Measurements from ENCODE around the gene CDC20. TPM values are rescaled to one million over a fixed set of nuclear protein-coding genes. Genes with fewer than 3 reads are reported as not detected.

Gene CDC20
- total and polyA plus RNA-seq, 2 donors = 14.1 to 68.1 TPM

- 94% methylated on average over 1 of the region's 1 CpG for WGBS
- Histone ChIP-seq H3K4me3 (ENCODE audit: low read length in 2 of 2) (no peak overlapping the region), H3K27me3 (ENCODE audit: control insufficient read depth in 2 of 2, insufficient read depth in 1 of 2, low read length in 1 of 2) (peaks cover 0 to 5% of the 10 kb centered on the region in 2 donors), H3K27ac (ENCODE audit: low read depth in 1 of 2, low read length in 1 of 2) (no peak overlapping the region), H3K36me3 (ENCODE audit: control insufficient read depth in 2 of 2, insufficient read depth in 2 of 2, low read length in 1 of 2) (no peaks in the 10 kb centered on the region), H3K4me1 (ENCODE audit: control insufficient read depth in 2 of 2, insufficient read depth in 2 of 2, low read length in 2 of 2) (peaks cover 0 to 10% of the 10 kb centered on the region in 2 donors), H3K9me3 (ENCODE audit: control insufficient read depth in 2 of 2, insufficient read depth in 1 of 2, low read length in 1 of 2) (no peaks in the 10 kb centered on the region)
- DNase-seq (ENCODE audit: low read depth in 6 of 9, low spot score in 9 of 9) = no peak
Observed at GRCh38 chr1:43350976-43351375, 7.8 kb upstream of the CDC20 start.

GRCh38 chr1:43351421-43352350 is 7.1 kb upstream of the CDC20 start:
- no peaks in the 10 kb centered on the region for H3K36me3 ChIP-seq (ENCODE audit: control insufficient read depth in 2 of 2, insufficient read depth in 2 of 2, low read length in 1 of 2)
- no peak overlapping the region for H3K4me3 ChIP-seq (ENCODE audit: low read length in 2 of 2)
- 93% methylated on average over 10 of the region's 10 CpGs for WGBS
- DNase-seq (ENCODE audit: low read depth in 6 of 9, low spot score in 9 of 9) = no peak
- no peaks in the 10 kb centered on the region for H3K9me3 ChIP-seq (ENCODE audit: control insufficient read depth in 2 of 2, insufficient read depth in 1 of 2, low read length in 1 of 2)
- H3K27me3 ChIP-seq (ENCODE audit: control insufficient read depth in 2 of 2, insufficient read depth in 1 of 2, low read length in 1 of 2) = peaks cover 0 to 5% of the 10 kb centered on the region in 2 donors
- H3K4me1 ChIP-seq (ENCODE audit: control insufficient read depth in 2 of 2, insufficient read depth in 2 of 2, low read length in 2 of 2) = peaks cover 0 to 10% of the 10 kb centered on the region in 2 donors
- no peak overlapping the region for H3K27ac ChIP-seq (ENCODE audit: low read depth in 1 of 2, low read length in 1 of 2)

- no peak for DNase-seq (ENCODE audit: low read depth in 6 of 9, low spot score in 9 of 9)
- WGBS = 97% methylated on average over 2 of the region's 2 CpGs
- H3K36me3 ChIP-seq (ENCODE audit: control insufficient read depth in 2 of 2, insufficient read depth in 2 of 2, low read length in 1 of 2) = no peaks in the 10 kb centered on the region
- H3K9me3 ChIP-seq (ENCODE audit: control insufficient read depth in 2 of 2, insufficient read depth in 1 of 2, low read length in 1 of 2) = no peaks in the 10 kb centered on the region
- no peak overlapping the region for H3K27ac ChIP-seq (ENCODE audit: low read depth in 1 of 2, low read length in 1 of 2)
- peaks cover 0 to 10% of the 10 kb centered on the region in 2 donors for H3K4me1 ChIP-seq (ENCODE audit: control insufficient read depth in 2 of 2, insufficient read depth in 2 of 2, low read length in 2 of 2)
- no peak overlapping the region for H3K4me3 ChIP-seq (ENCODE audit: low read length in 2 of 2)
- peaks cover 0 to 5% of the 10 kb centered on the region in 2 donors for H3K27me3 ChIP-seq (ENCODE audit: control insufficient read depth in 2 of 2, insufficient read depth in 1 of 2, low read length in 1 of 2)
Observed at GRCh38 chr1:43352351-43352705, 6.5 kb upstream of the CDC20 start.

- Histone ChIP-seq H3K36me3 (ENCODE audit: control insufficient read depth in 2 of 2, insufficient read depth in 2 of 2, low read length in 1 of 2) (no peaks in the 10 kb centered on the region), H3K27me3 (ENCODE audit: control insufficient read depth in 2 of 2, insufficient read depth in 1 of 2, low read length in 1 of 2) (peaks cover 0 to 5% of the 10 kb centered on the region in 2 donors), H3K4me1 (ENCODE audit: control insufficient read depth in 2 of 2, insufficient read depth in 2 of 2, low read length in 2 of 2) (peaks cover 2 to 11% of the 10 kb centered on the region in 2 donors), H3K4me3 (ENCODE audit: low read length in 2 of 2) (no peak overlapping the region), H3K27ac (ENCODE audit: low read depth in 1 of 2, low read length in 1 of 2) (no peak overlapping the region), H3K9me3 (ENCODE audit: control insufficient read depth in 2 of 2, insufficient read depth in 1 of 2, low read length in 1 of 2) (no peaks in the 10 kb centered on the region)
- peak in 4 of 9 donors; percentile 7 to 47 (median 26) for DNase-seq (ENCODE audit: low read depth in 6 of 9, low spot score in 9 of 9)
- WGBS = 64% methylated on average over 3 of the region's 3 CpGs
Observed at GRCh38 chr1:43352881-43353280, 5.9 kb upstream of the CDC20 start.

- Histone ChIP-seq H3K36me3 (ENCODE audit: control insufficient read depth in 2 of 2, insufficient read depth in 2 of 2, low read length in 1 of 2) (no peaks in the 10 kb centered on the region), H3K27ac (ENCODE audit: low read depth in 1 of 2, low read length in 1 of 2) (no peak overlapping the region), H3K27me3 (ENCODE audit: control insufficient read depth in 2 of 2, insufficient read depth in 1 of 2, low read length in 1 of 2) (no peaks in the 10 kb centered on the region), H3K4me3 (ENCODE audit: low read length in 2 of 2) (no peak overlapping the region), H3K4me1 (ENCODE audit: control insufficient read depth in 2 of 2, insufficient read depth in 2 of 2, low read length in 2 of 2) (peaks cover 9 to 19% of the 10 kb centered on the region in 2 donors), H3K9me3 (ENCODE audit: control insufficient read depth in 2 of 2, insufficient read depth in 1 of 2, low read length in 1 of 2) (no peaks in the 10 kb centered on the region)
- 94% methylated on average over 2 of the region's 2 CpGs for WGBS
- DNase-seq (ENCODE audit: low read depth in 6 of 9, low spot score in 9 of 9) = no peak
Observed at GRCh38 chr1:43354471-43354870, 4.3 kb upstream of the CDC20 start.

GRCh38 chr1:43354936-43355335 is 3.8 kb upstream of the CDC20 start:
- 89% methylated on average over 2 of the region's 2 CpGs for WGBS
- H3K9me3 ChIP-seq (ENCODE audit: control insufficient read depth in 2 of 2, insufficient read depth in 1 of 2, low read length in 1 of 2) = no peaks in the 10 kb centered on the region
- peaks cover 13 to 23% of the 10 kb centered on the region in 2 donors for H3K4me1 ChIP-seq (ENCODE audit: control insufficient read depth in 2 of 2, insufficient read depth in 2 of 2, low read length in 2 of 2)
- H3K4me3 ChIP-seq (ENCODE audit: low read length in 2 of 2) = no peak overlapping the region
- no peaks in the 10 kb centered on the region for H3K27me3 ChIP-seq (ENCODE audit: control insufficient read depth in 2 of 2, insufficient read depth in 1 of 2, low read length in 1 of 2)
- no peak for DNase-seq (ENCODE audit: low read depth in 6 of 9, low spot score in 9 of 9)
- H3K27ac ChIP-seq (ENCODE audit: low read depth in 1 of 2, low read length in 1 of 2) = no peak overlapping the region
- peaks cover 0 to under 1% of the 10 kb centered on the region in 2 donors for H3K36me3 ChIP-seq (ENCODE audit: control insufficient read depth in 2 of 2, insufficient read depth in 2 of 2, low read length in 1 of 2)

- H3K27ac ChIP-seq (ENCODE audit: low read depth in 1 of 2, low read length in 1 of 2) = no peak overlapping the region
- H3K9me3 ChIP-seq (ENCODE audit: control insufficient read depth in 2 of 2, insufficient read depth in 1 of 2, low read length in 1 of 2) = no peaks in the 10 kb centered on the region
- peaks cover 19 to 36% of the 10 kb centered on the region in 2 donors for H3K4me1 ChIP-seq (ENCODE audit: control insufficient read depth in 2 of 2, insufficient read depth in 2 of 2, low read length in 2 of 2)
- H3K4me3 ChIP-seq (ENCODE audit: low read length in 2 of 2) = no peak overlapping the region
- 97% methylated on average over 4 of the region's 4 CpGs for WGBS
- H3K36me3 ChIP-seq (ENCODE audit: control insufficient read depth in 2 of 2, insufficient read depth in 2 of 2, low read length in 1 of 2) = peaks cover 15 to 23% of the 10 kb centered on the region in 2 donors
- no peaks in the 10 kb centered on the region for H3K27me3 ChIP-seq (ENCODE audit: control insufficient read depth in 2 of 2, insufficient read depth in 1 of 2, low read length in 1 of 2)
- DNase-seq (ENCODE audit: low read depth in 6 of 9, low spot score in 9 of 9) = no peak
Observed at GRCh38 chr1:43357251-43357650, 1.5 kb upstream of the CDC20 start.

- Histone ChIP-seq H3K4me1 (ENCODE audit: control insufficient read depth in 2 of 2, insufficient read depth in 2 of 2, low read length in 2 of 2) (peaks cover 19 to 27% of the 10 kb centered on the region in 2 donors), H3K27ac (ENCODE audit: low read depth in 1 of 2, low read length in 1 of 2) (peak overlapping the region; percentile 79 to 95), H3K9me3 (ENCODE audit: control insufficient read depth in 2 of 2, insufficient read depth in 1 of 2, low read length in 1 of 2) (no peaks in the 10 kb centered on the region), H3K4me3 (ENCODE audit: low read length in 2 of 2) (peak overlapping the region; percentile 74 to 88), H3K36me3 (ENCODE audit: control insufficient read depth in 2 of 2, insufficient read depth in 2 of 2, low read length in 1 of 2) (peaks cover 21 to 32% of the 10 kb centered on the region in 2 donors), H3K27me3 (ENCODE audit: control insufficient read depth in 2 of 2, insufficient read depth in 1 of 2, low read length in 1 of 2) (no peaks in the 10 kb centered on the region)
- DNase-seq (ENCODE audit: low read depth in 6 of 9, low spot score in 9 of 9) = peak in 2 of 9 donors; percentile 9 to 15
- WGBS = under 1% methylated on average over 33 of the region's 33 CpGs
Observed at GRCh38 chr1:43358121-43358745, 548 bp upstream of the CDC20 start.

- Histone ChIP-seq H3K27me3 (ENCODE audit: control insufficient read depth in 2 of 2, insufficient read depth in 1 of 2, low read length in 1 of 2) (no peaks in the 10 kb centered on the region), H3K4me1 (ENCODE audit: control insufficient read depth in 2 of 2, insufficient read depth in 2 of 2, low read length in 2 of 2) (peaks cover 19 to 27% of the 10 kb centered on the region in 2 donors), H3K4me3 (ENCODE audit: low read length in 2 of 2) (peak overlapping the region; percentile 74 to 88), H3K27ac (ENCODE audit: low read depth in 1 of 2, low read length in 1 of 2) (peak overlapping the region in 1 of 2 donors; percentile 55), H3K9me3 (ENCODE audit: control insufficient read depth in 2 of 2, insufficient read depth in 1 of 2, low read length in 1 of 2) (no peaks in the 10 kb centered on the region), H3K36me3 (ENCODE audit: control insufficient read depth in 2 of 2, insufficient read depth in 2 of 2, low read length in 1 of 2) (peaks cover 35 to 45% of the 10 kb centered on the region in 2 donors)
- DNase-seq (ENCODE audit: low read depth in 6 of 9, low spot score in 9 of 9) = no peak
- WGBS = 60% methylated on average over 11 of the region's 11 CpGs
Observed at GRCh38 chr1:43359696-43360095, 915 bp downstream of the CDC20 start.

Data from thymus (tissue), 11 donors.